PFSK-1 (cell line): ENCODE data around the gene ZNF764.

Experiments
- FOXP2 ChIP-seq: optimal IDR thresholded peaks from 2 replicates; pipeline ENCODE3; 2011; ENCODE audit warnings: borderline replicate concordance, control low read depth, inconsistent platforms; ENCODE audit not compliant: insufficient read depth; ENCODE audit errors: extremely low read length, extremely low read depth
- POLR2AphosphoS5 ChIP-seq: IDR thresholded peaks from 2 replicates; pipeline ENCODE4 v1.6.1; 2012; ENCODE audit warnings: low read depth, mild to moderate bottlenecking, control low read depth, low read length, moderate library complexity
- SIN3A ChIP-seq: IDR thresholded peaks from 2 replicates; pipeline ENCODE4 v1.6.1; 2012; ENCODE audit warnings: mild to moderate bottlenecking, low read length, moderate library complexity, borderline replicate concordance; ENCODE audit not compliant: insufficient read depth
- TAF1 ChIP-seq: IDR thresholded peaks from 2 replicates; pipeline ENCODE4 v1.6.1; 2012; ENCODE audit warnings: low read length, control low read depth, borderline replicate concordance; ENCODE audit not compliant: insufficient read depth
- TF ChIP-seq, protein P1 (sequence below), 2 experiments: IDR thresholded peaks; 2 replicates each; pipeline versions ENCODE4 v1.6.1 to v1.8.0; 2011 to 2012; ENCODE audit warnings: low read depth in 2 of 2, low read length in 2 of 2, control low read depth in 1 of 2, inconsistent platforms in 1 of 2, mild to moderate bottlenecking in 1 of 2, moderate library complexity in 1 of 2; ENCODE audit not compliant: insufficient read depth in 1 of 2

ZNF764 gene

DNA sequence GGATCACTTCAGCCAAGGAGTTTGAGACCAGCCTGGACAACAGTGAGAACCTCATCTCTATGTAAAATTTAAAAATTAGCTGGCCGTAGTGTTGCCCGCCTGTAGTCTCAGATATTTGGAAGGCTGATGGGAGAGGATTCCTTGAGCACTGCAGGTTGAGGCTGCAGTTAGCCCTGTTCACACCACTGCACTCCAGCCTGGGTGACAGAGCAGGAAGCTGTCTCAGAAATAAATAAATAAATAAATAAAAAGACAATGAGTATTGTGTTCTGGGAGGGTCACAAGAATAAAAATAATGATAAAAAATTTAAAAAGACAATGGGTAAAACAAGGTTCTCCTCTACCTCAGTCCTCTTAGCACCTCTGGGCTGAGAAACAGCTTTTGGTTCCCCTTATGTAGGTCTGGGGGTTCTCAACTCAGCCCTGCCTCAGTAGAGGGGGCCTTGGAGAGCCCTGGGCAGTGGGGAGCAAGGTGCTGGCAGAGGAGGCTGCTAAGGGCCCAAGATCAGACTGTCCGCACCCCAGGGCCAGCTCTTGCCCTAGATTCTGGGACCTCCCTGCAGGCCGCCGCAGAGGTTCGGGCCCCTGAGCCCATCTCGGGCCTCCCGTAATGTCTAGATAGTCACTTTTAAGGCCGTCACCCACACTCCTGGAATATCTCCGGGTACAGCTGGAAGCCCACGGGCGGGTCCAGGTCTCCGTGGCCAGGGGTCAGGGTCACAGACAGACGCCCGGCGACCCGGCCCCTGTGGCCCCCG is 3.4 kb downstream of the ZNF764 start:
- TF ChIP-seq SIN3A (no peak), POLR2AphosphoS5 (no peak), FOXP2 (no peak), TAF1 (no peak)
- TF ChIP-seq, protein P1, sequence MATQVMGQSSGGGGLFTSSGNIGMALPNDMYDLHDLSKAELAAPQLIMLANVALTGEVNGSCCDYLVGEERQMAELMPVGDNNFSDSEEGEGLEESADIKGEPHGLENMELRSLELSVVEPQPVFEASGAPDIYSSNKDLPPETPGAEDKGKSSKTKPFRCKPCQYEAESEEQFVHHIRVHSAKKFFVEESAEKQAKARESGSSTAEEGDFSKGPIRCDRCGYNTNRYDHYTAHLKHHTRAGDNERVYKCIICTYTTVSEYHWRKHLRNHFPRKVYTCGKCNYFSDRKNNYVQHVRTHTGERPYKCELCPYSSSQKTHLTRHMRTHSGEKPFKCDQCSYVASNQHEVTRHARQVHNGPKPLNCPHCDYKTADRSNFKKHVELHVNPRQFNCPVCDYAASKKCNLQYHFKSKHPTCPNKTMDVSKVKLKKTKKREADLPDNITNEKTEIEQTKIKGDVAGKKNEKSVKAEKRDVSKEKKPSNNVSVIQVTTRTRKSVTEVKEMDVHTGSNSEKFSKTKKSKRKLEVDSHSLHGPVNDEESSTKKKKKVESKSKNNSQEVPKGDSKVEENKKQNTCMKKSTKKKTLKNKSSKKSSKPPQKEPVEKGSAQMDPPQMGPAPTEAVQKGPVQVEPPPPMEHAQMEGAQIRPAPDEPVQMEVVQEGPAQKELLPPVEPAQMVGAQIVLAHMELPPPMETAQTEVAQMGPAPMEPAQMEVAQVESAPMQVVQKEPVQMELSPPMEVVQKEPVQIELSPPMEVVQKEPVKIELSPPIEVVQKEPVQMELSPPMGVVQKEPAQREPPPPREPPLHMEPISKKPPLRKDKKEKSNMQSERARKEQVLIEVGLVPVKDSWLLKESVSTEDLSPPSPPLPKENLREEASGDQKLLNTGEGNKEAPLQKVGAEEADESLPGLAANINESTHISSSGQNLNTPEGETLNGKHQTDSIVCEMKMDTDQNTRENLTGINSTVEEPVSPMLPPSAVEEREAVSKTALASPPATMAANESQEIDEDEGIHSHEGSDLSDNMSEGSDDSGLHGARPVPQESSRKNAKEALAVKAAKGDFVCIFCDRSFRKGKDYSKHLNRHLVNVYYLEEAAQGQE (IDR thresholded peaks at IDR 0.05; ENCODE audit: insufficient read depth in 1 of 2, low read depth in 2 of 2, low read length in 2 of 2): no peak

DNA sequence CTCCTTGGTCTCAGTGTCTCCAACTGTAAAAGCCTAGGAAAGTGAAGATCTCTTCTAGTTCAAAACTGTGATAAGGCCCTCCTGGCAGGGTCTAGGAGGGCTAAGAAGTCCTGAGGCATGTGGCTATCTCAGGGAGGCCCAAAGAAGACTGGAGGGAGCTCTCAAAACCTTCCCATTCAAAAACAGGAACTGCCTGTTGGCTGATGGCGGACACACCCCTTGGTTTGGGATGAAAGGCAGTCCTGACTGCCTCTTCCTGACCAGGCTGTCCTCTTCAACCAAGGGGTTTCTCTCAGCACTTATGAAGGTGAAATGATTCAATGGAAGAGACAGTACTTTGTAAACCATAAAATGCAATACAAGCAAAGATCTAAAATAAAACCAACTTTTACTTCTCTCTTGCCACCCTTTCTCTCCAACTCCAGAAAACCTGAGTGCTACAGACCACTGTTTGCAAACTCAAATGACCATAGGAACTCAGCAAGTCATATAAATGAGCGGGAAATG is 4.7 kb downstream of the ZNF764 start:
- TF ChIP-seq TAF1: no peak
- TF ChIP-seq, protein P1 (IDR thresholded peaks at IDR 0.05; ENCODE audit: insufficient read depth in 1 of 2, low read depth in 2 of 2, low read length in 2 of 2): no peak
- no peak for TF ChIP-seq SIN3A
- TF ChIP-seq FOXP2: no peak
- TF ChIP-seq POLR2AphosphoS5: no peak

DNA sequence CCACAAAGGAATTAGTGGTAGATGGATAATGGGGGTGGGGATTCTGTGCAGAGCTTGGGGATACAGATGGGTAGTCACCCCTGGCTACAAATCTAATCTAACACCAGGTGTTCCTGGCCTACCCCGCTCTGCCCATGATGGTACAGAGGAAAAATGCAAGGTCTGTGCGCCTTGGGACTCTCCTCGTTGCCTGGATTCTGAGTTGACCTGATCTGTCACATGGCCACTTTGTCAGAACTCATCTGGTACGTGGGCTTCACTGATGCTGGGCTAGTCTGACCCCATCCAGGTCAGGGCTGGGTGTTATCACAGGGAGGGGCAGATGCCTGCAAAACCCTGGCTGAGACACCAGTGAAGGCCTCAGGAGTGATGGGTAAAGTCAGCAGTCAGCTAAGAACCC is 5.2 kb downstream of the ZNF764 start:
- no peak for TF ChIP-seq POLR2AphosphoS5
- TF ChIP-seq, protein P1 (IDR thresholded peaks at IDR 0.05; ENCODE audit: insufficient read depth in 1 of 2, low read depth in 2 of 2, low read length in 2 of 2): no peak
- TF ChIP-seq SIN3A: no peak

DNA sequence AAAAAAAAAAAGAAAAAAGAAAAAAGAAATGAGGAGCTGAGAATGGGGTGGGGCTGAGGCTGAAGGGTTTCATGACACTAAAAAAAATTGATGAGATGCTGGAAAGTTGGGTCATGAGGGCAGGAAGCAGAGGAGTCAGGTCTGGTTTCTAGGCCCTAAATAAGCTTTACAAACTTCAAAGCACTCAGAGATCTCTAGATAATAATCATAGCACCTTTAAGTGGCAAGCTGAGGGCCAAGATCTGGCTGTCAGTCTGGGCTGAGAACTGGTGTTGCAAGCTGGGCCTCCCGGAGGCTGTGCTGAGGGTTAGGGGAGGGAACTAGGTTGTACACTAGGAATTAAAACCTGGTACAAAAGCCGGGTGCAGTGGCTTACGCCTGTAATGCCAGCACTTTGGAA is 6.4 kb downstream of the ZNF764 start:
- TF ChIP-seq SIN3A (no peak), POLR2AphosphoS5 (no peak), TAF1 (no peak), FOXP2 (no peak)
- TF ChIP-seq, protein P1 (IDR thresholded peaks at IDR 0.05; ENCODE audit: insufficient read depth in 1 of 2, low read depth in 2 of 2, low read length in 2 of 2): no peak
